Measurements from ENCODE around the gene DALRD3. TPM values are rescaled to one million over a fixed set of nuclear protein-coding genes. Genes with fewer than 3 reads are reported as not detected.

DALRD3 gene
- total RNA-seq, 2 experiments from 2014 or later: 27.9 to 29.9 TPM

DNA sequence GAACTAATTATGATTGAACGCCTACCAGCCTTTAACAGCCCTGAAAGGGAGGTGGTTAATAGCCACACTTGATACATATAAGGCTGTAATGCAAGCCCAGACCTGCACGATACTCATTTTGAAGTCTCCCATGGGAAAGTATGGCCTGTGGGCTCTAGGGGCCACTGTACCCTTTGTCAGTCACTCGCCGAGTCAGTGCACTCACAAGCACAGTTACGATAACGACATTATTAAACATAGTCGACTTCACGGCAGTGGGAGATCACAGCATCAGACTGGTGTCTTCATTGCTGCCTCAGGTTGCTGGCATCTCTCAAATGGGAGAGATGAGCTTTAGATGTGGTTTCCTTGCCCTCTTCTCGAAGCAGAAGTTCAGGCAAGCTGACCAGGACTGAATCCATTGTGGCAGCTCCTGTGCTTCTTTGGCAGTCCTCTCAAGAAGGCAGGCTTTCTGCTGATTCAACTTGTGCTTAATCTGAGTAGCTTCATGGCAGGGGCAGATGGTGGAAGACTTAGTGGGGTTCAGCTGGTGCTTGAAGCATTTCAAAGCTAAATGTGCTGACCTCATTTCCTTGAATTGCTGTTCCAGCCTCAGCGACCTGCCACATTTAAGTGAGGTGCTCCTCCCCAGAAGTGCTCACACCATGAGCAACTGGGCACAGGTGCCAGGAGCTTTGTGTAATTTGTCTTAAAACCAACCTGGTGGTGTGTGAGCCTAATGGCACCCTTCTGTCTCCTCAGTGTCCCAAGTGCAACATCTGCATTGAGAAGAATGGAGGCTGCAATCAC lies 44.1 kb downstream of the DALRD3 start:
- Mint-ChIP-seq H3K4me1 (peaks cover 13% of the 10 kb centered on the region), H3K27me3 (no peaks in the 10 kb centered on the region), H3K9me3 (no peaks in the 10 kb centered on the region), H3K27ac (peak overlapping the region; percentile 83), H3K36me3 (peaks cover 22% of the 10 kb centered on the region), H3K4me3 (no peak overlapping the region)
- POLR2A ChIA-PET: interaction anchor here (0.6 to 0.9 kb wide), 3 partner anchors 15 to 132 kb away, joined by 3 to 5 read pairs (median 3); partner anchors contain the start of gene WDR6
- ATAC-seq (ENCODE audit: low read depth): peak; percentile 54
- no peak for DNase-seq

DNA sequence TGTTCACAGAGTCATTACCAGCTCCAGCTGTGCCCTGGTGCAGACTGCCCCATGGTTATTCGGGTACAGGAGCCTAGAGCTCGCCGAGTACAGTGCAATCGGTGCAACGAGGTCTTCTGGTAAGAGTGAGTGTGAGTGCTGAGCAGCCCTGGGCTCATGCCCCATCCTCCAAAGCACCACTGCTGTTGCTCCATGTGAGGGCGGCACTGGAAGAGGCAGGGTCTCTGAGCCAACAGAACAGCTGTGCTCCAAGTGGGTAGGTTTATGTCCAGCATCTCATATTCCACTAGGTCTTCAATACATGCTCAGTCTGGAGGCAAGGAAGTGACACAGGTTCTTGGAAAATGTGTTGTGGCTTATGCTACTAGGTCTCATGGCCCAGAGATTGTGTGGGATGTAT lies 47.8 kb downstream of the DALRD3 start:
- no peak overlapping the region for H3K27ac Mint-ChIP-seq
- no peaks in the 10 kb centered on the region for H3K27me3 Mint-ChIP-seq
- no peak for DNase-seq
- H3K4me1 Mint-ChIP-seq: peaks cover 19% of the 10 kb centered on the region
- H3K9me3 Mint-ChIP-seq: no peaks in the 10 kb centered on the region
- H3K4me3 Mint-ChIP-seq: no peak overlapping the region
- POLR2A ChIA-PET: no interaction called here
- ATAC-seq (ENCODE audit: low read depth): no peak
- peaks cover 21% of the 10 kb centered on the region for H3K36me3 Mint-ChIP-seq

DNA sequence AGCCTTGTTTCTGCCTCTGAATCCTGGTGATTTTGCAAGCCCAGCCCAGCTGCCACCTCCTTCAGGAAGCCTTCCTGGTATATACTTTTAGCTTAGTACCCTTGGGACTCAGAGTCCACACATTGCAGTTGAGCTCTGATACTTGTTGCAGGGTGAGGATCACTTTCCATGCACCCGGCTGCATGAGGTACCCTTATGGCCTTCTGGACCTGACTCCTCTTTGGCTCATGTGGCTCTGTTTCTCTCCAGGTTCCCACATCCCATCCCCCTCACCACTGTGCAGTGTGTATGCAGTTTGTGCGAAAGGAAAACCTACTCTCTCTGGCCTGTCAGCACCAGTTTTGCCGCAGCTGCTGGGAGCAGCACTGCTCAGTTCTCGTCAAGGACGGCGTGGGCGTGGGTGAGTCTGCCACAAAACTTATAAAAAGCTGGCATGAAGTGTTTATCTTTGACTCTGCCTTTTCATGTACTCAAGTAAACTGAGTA lies 51.5 kb downstream of the DALRD3 start:
- H3K9me3 Mint-ChIP-seq: no peaks in the 10 kb centered on the region
- peaks cover 21% of the 10 kb centered on the region for H3K36me3 Mint-ChIP-seq
- no peak for DNase-seq
- H3K27ac Mint-ChIP-seq: no peak overlapping the region
- POLR2A ChIA-PET: interaction anchor here (0.6 kb wide), 1 partner anchor 14 kb away, joined by 5 read pairs; no protein-coding TSS in a partner anchor
- peaks cover 8% of the 10 kb centered on the region for H3K4me1 Mint-ChIP-seq
- H3K4me3 Mint-ChIP-seq: no peak overlapping the region
- ATAC-seq (ENCODE audit: low read depth): no peak
- H3K27me3 Mint-ChIP-seq: no peaks in the 10 kb centered on the region

DNA sequence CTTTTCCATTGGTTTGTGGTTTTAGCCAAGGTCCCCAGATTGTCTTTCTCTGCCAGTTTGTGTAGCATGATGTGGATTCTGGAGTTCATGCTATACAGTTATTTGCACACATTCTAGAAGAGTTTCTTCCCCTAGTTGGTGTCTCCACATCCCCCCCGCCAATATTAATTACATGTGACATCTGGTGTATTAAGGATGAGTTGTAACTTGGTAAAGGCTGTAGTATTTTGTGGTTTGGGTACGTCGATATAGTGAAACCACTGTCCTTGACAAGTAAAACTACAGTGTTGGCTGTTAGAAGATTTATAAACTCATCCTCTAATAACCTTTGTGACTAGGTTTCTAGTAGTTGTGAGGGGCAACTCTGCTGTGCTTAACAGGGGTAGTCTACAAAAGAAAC lies 52.0 kb downstream of the DALRD3 start:
- H3K36me3 Mint-ChIP-seq: peaks cover 17% of the 10 kb centered on the region
- H3K27ac Mint-ChIP-seq: no peak overlapping the region
- peaks cover 8% of the 10 kb centered on the region for H3K4me1 Mint-ChIP-seq
- DNase-seq: no peak
- no peak overlapping the region for H3K4me3 Mint-ChIP-seq
- ATAC-seq (ENCODE audit: low read depth): no peak
- no peaks in the 10 kb centered on the region for H3K27me3 Mint-ChIP-seq
- no peaks in the 10 kb centered on the region for H3K9me3 Mint-ChIP-seq
- POLR2A ChIA-PET: interaction anchor here (0.6 kb wide), 1 partner anchor 14 kb away, joined by 5 read pairs; no protein-coding TSS in a partner anchor

Small RNA genes lying within 50 kb of the gene (microRNA-seq; reads per million reads assigned to microRNA genes)
- 16,445 reads per million, percentile 97 among the genes with 10 or more reads in this experiment for gene MIR191
- gene MIR425: 4,179 reads per million, percentile 90 among the genes with 10 or more reads in this experiment

Other genes starting within 250 kb of the DALRD3 start
- 10 to 100 TPM; 37.0 to 37.6 TPM for gene PRKAR2A, start 170.7 kb downstream of the DALRD3 start, total RNA-seq
- 10 to 100 TPM; 27.5 to 28.3 TPM for gene SLC25A20, start 119.7 kb downstream of the DALRD3 start, total RNA-seq
- gene ARIH2, start 99.7 kb downstream of the DALRD3 start, total RNA-seq: 100 to 1,000 TPM; 108 to 118 TPM
- 10 to 100 TPM; 57.4 to 57.7 TPM for gene P4HTM, start 28.3 kb downstream of the DALRD3 start, total RNA-seq
- gene WDR6, start 11.2 kb downstream of the DALRD3 start, total RNA-seq: 100 to 1,000 TPM; 185 to 207 TPM
- gene NDUFAF3, start 3.5 kb upstream of the DALRD3 start, total RNA-seq: 10 to 100 TPM; 78.9 to 82.4 TPM
- gene IMPDH2, start 10.8 kb upstream of the DALRD3 start, total RNA-seq: 100 to 1,000 TPM; 145 to 146 TPM
- gene QRICH1, start 75.5 kb upstream of the DALRD3 start, total RNA-seq: 100 to 1,000 TPM; 141 to 153 TPM
- gene QARS1, start 86.2 kb upstream of the DALRD3 start, total RNA-seq: 100 to 1,000 TPM; 223 to 237 TPM
- 10 to 100 TPM; 77.8 to 78.2 TPM for gene USP19, start 102.2 kb upstream of the DALRD3 start, total RNA-seq
- gene LAMB2, start 114.5 kb upstream of the DALRD3 start, total RNA-seq: 1 to 10 TPM in 1 of 2 experiments, under 1 TPM in 1; 0.45 to 1.2 TPM
- 10 to 100 TPM; 27.5 to 29.2 TPM for gene CCDC71, start 147.8 kb upstream of the DALRD3 start, total RNA-seq
- gene KLHDC8B, start 153.0 kb upstream of the DALRD3 start, total RNA-seq: 1 to 10 TPM; 2.6 to 3.2 TPM

All from activated naive CD8-positive, alpha-beta T cell treated with anti-CD3 and anti-CD28 coated beads, Interleukin-2, amount 10 ng/mL, durations not matched to agents 7 days and 5 days (primary cell).